A549 (cell line): ENCODE measurements around the gene LMNA. TPM values are rescaled to one million over a fixed set of nuclear protein-coding genes. Genes with fewer than 3 reads are reported as not detected.

Experiments used
- ATAC-seq, 2 experiments: fragments of 200-7000 bp in 1 of 2; fragments of >200 bp in 1 of 2; cut with Nextera tagmentation in 1 of 2; cut with Tn5 transposase in 1 of 2; 3 replicates each; pipeline versions ENCODE4 v1.8.0 to v1.9.1; 2018 to 2020; ENCODE audit warnings: mild to moderate bottlenecking in 1 of 2, moderate library complexity in 1 of 2
- CTCF ChIA-PET: fragments of 300-600 bp; sonication (Branson Sonifier 250); formaldehyde crosslinking; extraction: SDS; loops from one replicate; lab custom pipeline; 2021; ENCODE audit warnings: antibody characterized with exemption, inconsistent platforms; lab: Yijun Ruan, JAX
- POLR2A ChIA-PET: fragments of 350-600 bp; formaldehyde crosslinking; extraction: SDS; loops from one replicate; lab custom pipeline; 2021; ENCODE audit warnings: antibody characterized with exemption, inconsistent platforms; lab: Yijun Ruan, JAX
- DNase-seq, 2 experiments: peaks; one replicate each; pipeline versions ENCODE4 v3.0.0 to v3.0.0-alpha.2; 2011 to 2016; ENCODE audit warnings: low read depth in 1 of 2, low spot score in 1 of 2
- FAIRE-seq: peaks from 2 replicates; lab custom pipeline; 2011; peaks lifted over from hg19 to GRCh38; lab: Jason Lieb, UNC
- H3K27ac ChIP-seq, 2 experiments: fragments of >200 bp; sonication (Bioruptor Twin); formaldehyde crosslinking; 3 replicates each; pipeline ENCODE4 v1.5.1; 2016 to 2017
- H3K4me1 ChIP-seq: fragments of >200 bp; sonication (Bioruptor Twin); formaldehyde crosslinking; 3 replicates; pipeline ENCODE4 v1.6.1; 2016
- H3K4me2 ChIP-seq: fragments of >200 bp; sonication (Bioruptor Twin); formaldehyde crosslinking; 3 replicates; pipeline ENCODE4 v1.6.1; 2016
- H3K4me3 ChIP-seq: fragments of >200 bp; sonication (Bioruptor Twin); formaldehyde crosslinking; 3 replicates; pipeline ENCODE4 v1.5.1; 2016
- H3K9me3 ChIP-seq: fragments of >200 bp; sonication (Bioruptor Twin); formaldehyde crosslinking; 3 replicates; pipeline ENCODE4 v1.6.1; 2016
- CEBPB ChIP-seq, 2 experiments: fragments of >200 bp in 1 of 2; sonication (Bioruptor Twin) in 1 of 2; formaldehyde crosslinking in 1 of 2; IDR thresholded peaks; 2 replicates each; pipeline ENCODE4 v1.6.1; 2012 to 2016
- CHD2 ChIP-seq: fragments of 150-350 bp; IDR thresholded peaks from 2 replicates; pipeline ENCODE4 v1.6.1; 2014; ENCODE audit warnings: low read length; ENCODE audit not compliant: partially characterized antibody
- EHMT2 ChIP-seq: fragments of 200-600 bp; sonication (generic); IDR thresholded peaks from 2 replicates; pipeline ENCODE4 v1.6.1; 2016; ENCODE audit warnings: antibody characterized with exemption, low read depth, mild to moderate bottlenecking, moderate library complexity
- FOSB ChIP-seq: fragments of 250-450 bp; sonication (Bioruptor Pico); IDR thresholded peaks from 2 replicates; pipeline ENCODE4 v1.5.0; 2020; ENCODE audit warnings: mild to moderate bottlenecking, moderate library complexity
- FOSL2 ChIP-seq, 2 experiments: fragments of 450-650 bp in 1 of 2; fragments of >200 bp in 1 of 2; sonication (Bioruptor Twin) in 1 of 2; formaldehyde crosslinking; IDR thresholded peaks; 2 replicates each; pipeline versions ENCODE4 v1.5.0 to v1.6.1; 2016 to 2020; ENCODE audit warnings: mild to moderate bottlenecking in 1 of 2, moderate library complexity in 1 of 2
- HDAC2 ChIP-seq: fragments of 200-600 bp; sonication (generic); IDR thresholded peaks from 2 replicates; pipeline ENCODE4 v1.6.1; 2016
- JUNB ChIP-seq: fragments of >200 bp; sonication (Bioruptor Twin); formaldehyde crosslinking; IDR thresholded peaks from 2 replicates; pipeline ENCODE4 v1.6.1; 2016
- KDM5A ChIP-seq: fragments of 200-600 bp; sonication (generic); IDR thresholded peaks from 2 replicates; pipeline ENCODE4 v1.6.1; 2016; ENCODE audit warnings: antibody characterized with exemption, mild to moderate bottlenecking
- MAFK ChIP-seq: fragments of 450-650 bp; IDR thresholded peaks from 2 replicates; pipeline ENCODE4 v1.6.1; 2014; ENCODE audit not compliant: partially characterized antibody
- MYC ChIP-seq: IDR thresholded peaks from 2 replicates; pipeline ENCODE4 v1.6.1; 2012; ENCODE audit warnings: mild to moderate bottlenecking, inconsistent platforms, low read length, improper control_type of control experiment, borderline replicate concordance
- NPAS2 ChIP-seq: fragments of 250-450 bp; sonication (Bioruptor Pico); IDR thresholded peaks from 2 replicates; pipeline ENCODE4 v1.8.0; 2022; ENCODE audit warnings: mild to moderate bottlenecking, moderate library complexity, borderline replicate concordance
- NR3C1 ChIP-seq: fragments of >200 bp; sonication (Bioruptor Twin); formaldehyde crosslinking; IDR thresholded peaks from 3 replicates; pipeline ENCODE4 v1.6.1; 2017
- PHF8 ChIP-seq: fragments of 200-600 bp; sonication (generic); IDR thresholded peaks from 2 replicates; pipeline ENCODE4 v1.6.1; 2016; ENCODE audit warnings: low read depth, mild to moderate bottlenecking, antibody characterized with exemption, moderate library complexity, borderline replicate concordance
- POLR2AphosphoS2 ChIP-seq: conservative IDR thresholded peaks from 2 replicates; pipeline ENCODE4 v1.6.1; 2012; ENCODE audit warnings: low read length, improper control_type of control experiment, inconsistent platforms
- RCOR1 ChIP-seq: fragments of 150-350 bp; IDR thresholded peaks from 2 replicates; pipeline ENCODE4 v1.6.1; 2014; ENCODE audit warnings: antibody characterized with exemption, low read length, low read depth
- RNF2 ChIP-seq: fragments of 200-600 bp; sonication (generic); IDR thresholded peaks from 2 replicates; pipeline ENCODE4 v1.6.1; 2016; ENCODE audit warnings: low read depth, mild to moderate bottlenecking, antibody characterized with exemption, moderate library complexity, borderline replicate concordance
- SREBF2 ChIP-seq: fragments of 450-650 bp; IDR thresholded peaks from 2 replicates; pipeline ENCODE4 v1.6.1; 2014; ENCODE audit warnings: mild to moderate bottlenecking, moderate library complexity
- WGBS: methylation state at CpG from one replicate; pipeline ENCODE4 v1.1.6; 2017; ENCODE audit errors: missing lambda C conversion rate; 5-methylcytosine and 5-hydroxymethylcytosine counted together
- polyA plus RNA-seq, 4 experiments: library from polyadenylated mRNA; depleted of rRNA in 3 of 4; stranded (reverse); fragments of >200 nt; fragmentation: RNase III in 1 of 4; extraction: RNeasy Plus Mini Kit Qiagen cat#74134 plus additional on column Dnase treatment in 1 of 4; gene quantifications; 2 replicates in 3 of 4; 3 replicates in 1 of 4; pipeline ENCODE4 v1.2.3, GENCODE V29; 2011 to 2017
- TF ChIP-seq, protein P1 (sequence below): fragments of >200 bp; sonication (Bioruptor Twin); formaldehyde crosslinking; IDR thresholded peaks from 2 replicates; pipeline ENCODE4 v1.6.1; 2016
- TF ChIP-seq, protein P2 (sequence below): fragments of 200-600 bp; sonication (generic); IDR thresholded peaks from 2 replicates; pipeline ENCODE4 v1.6.1; 2016; ENCODE audit warnings: antibody characterized with exemption, mild to moderate bottlenecking, moderate library complexity
- TF ChIP-seq, protein P3 (sequence below): fragments of 150-350 bp; IDR thresholded peaks from 2 replicates; pipeline ENCODE4 v1.6.1; 2014; ENCODE audit warnings: low read depth, mild to moderate bottlenecking, low read length

The LMNA gene
- polyA plus RNA-seq, 2 of the 4 experiments (the other 2 are of a cell fraction), result 214 to 286 TPM

DNA sequence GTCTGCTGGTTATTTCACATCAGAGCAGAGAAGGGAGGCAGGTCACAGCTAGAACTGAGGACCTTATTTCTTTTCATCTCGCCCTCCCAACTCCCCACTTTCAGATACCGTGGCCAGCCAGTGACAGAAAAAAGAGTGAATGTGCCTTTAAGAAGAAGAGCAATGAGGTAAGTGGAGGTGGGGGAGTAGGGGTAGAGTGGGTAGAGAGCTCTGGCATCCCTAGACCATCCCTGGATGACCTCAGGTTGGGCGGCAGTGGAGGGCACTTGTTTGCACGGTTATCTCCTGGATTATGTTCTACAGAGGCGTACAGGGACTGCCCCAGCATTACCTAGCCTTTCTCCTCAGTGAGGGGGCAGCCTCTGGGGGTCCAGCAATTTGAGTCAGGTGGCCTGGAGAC, 43.5 kb downstream of the LMNA start (continued):
- TF ChIP-seq RNF2 (no peak), POLR2AphosphoS2 (no peak)

DNA sequence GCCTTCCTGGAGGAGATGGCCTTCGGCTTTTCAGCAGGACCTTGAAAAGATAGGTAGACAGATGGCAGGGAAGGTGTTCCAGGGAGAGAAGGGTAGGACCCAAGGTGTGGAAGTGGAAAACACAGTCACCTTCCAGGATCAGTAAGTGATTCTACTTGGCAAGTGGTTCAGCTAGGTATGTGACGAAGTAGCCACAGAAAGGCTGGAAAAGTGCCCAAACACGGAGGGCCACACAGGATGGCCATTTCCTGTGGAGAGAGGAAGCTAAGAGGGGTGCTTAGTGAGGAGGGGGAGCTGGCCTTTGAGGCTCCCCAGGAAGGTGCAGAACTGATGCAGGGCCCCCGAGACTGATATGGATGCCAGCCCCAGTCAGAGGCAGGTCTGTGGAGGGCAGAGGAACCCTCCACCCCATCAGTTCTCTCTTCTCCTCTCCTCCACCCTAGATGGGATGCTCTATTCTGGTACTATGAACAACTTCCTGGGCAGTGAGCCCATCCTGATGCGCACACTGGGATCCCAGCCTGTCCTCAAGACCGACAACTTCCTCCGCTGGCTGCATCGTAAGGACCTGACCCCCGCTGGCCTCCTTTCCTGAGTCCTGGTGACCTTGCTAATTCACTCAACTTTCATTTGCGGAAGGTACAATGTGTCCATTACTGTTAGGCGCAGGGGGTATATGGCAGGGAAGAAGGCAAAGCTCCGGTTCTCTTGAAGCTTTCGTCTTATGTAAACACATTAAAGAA, 45.7 kb downstream of the LMNA start:
- ChIA-PET POLR2A (no interaction called here), CTCF (interaction anchor here (1.0 to 54.8 kb wide), 8 partner anchors 12 to 94 kb away, joined by 3 to 2239 read pairs (median 6); partner anchors contain the start of gene MEX3A)
- DNase-seq (no peak), ATAC-seq (no peak), FAIRE-seq (no peak)
- TF ChIP-seq FOSB (CRISPR knock-in tag) (no peak), JUNB (no peak), HDAC2 (no peak), KDM5A (no peak)
- Histone ChIP-seq H3K9me3 (no peaks in the 10 kb centered on the region; the same call in 2 of the 3 replicates), H3K27ac (no peak overlapping the region), H3K4me2 (no peak overlapping the region), H3K4me1 (no peaks in the 10 kb centered on the region), H3K4me3 (no peak overlapping the region)
- 90% methylated on average over 13 of the region's 13 CpGs for WGBS

DNA sequence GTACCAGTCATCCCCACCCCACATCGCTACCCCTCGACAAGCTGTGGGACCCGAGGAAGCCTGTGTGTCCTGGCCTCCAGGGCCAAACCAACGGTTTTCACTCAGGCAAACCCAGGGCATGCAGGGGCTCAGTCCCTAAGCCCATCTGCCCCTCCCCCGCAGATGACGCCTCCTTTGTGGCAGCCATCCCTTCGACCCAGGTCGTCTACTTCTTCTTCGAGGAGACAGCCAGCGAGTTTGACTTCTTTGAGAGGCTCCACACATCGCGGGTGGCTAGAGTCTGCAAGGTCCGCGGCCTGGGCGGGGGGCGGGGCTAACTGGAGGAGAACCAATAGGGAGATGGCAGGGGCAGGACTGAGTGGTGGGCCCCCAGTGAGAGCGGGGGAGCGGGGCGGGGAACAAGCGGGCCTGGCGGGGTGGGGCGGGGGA, 46.2 kb downstream of the LMNA start:
- FAIRE-seq (no peak), DNase-seq (no peak), ATAC-seq (no peak)
- ChIA-PET CTCF (interaction anchor here (0.8 to 54.8 kb wide), 9 partner anchors 12 to 175 kb away, joined by 3 to 2239 read pairs (median 6); partner anchors contain the start of gene MEX3A), POLR2A (no interaction called here)
- H3K4me2 ChIP-seq, result no peak overlapping the region
- TF ChIP-seq, protein P1, sequence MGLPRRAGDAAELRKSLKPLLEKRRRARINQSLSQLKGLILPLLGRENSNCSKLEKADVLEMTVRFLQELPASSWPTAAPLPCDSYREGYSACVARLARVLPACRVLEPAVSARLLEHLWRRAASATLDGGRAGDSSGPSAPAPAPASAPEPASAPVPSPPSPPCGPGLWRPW, result no peak
- TF ChIP-seq SREBF2, result no peak
- no peak for TF ChIP-seq CHD2
- H3K27ac ChIP-seq, result no peak overlapping the region
- H3K4me3 ChIP-seq, result no peak overlapping the region
- 69% methylated on average over 12 of the region's 22 CpGs for WGBS
- no peaks in the 10 kb centered on the region for H3K4me1 ChIP-seq
- H3K9me3 ChIP-seq, result peaks cover 4% of the 10 kb centered on the region; the same call in 1 of the 3 replicates

DNA sequence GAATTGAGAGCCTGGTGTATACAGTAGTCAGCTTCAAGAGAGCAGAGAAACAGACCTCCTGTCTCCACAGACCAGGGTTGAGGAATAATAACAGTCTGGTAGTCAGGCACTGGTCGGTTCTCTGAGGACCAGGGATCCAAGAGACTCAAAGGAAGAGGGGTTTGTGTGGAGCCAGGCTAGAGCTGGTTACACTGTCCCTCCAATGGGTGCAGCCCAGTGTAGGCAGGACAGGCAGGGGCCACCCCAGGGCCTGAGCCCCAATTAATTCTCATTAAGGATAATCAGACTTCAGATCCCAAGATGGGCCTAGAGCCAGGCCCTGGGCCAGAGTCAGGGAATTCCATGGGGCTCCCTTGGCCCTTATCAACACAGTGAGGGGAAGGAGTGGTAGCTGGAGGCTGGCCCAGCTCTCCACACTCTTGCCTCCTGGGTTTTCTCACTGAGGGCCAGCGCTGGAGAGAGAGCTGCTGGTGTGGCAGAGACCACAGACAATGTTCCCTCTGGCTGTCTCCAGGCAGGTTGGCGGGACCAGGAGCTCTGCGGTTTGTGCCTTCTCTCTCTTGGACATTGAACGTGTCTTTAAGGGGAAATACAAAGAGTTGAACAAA, 48.0 kb downstream of the LMNA start:
- POLR2A ChIA-PET, result no interaction called here
- peak; percentile 37 to 41; a peak in 3 of 6 replicates for ATAC-seq

More for the DNA sequence above, 48.0 kb downstream of the LMNA start:
- Histone ChIP-seq H3K4me2 (no peak overlapping the region), H3K4me3 (no peak overlapping the region), H3K4me1 (no peaks in the 10 kb centered on the region), H3K9me3 (peaks cover 5% of the 10 kb centered on the region; the same call in 1 of the 3 replicates), H3K27ac (no peak overlapping the region)
- WGBS, result 72% methylated on average over 5 of the region's 5 CpGs
- CTCF ChIA-PET, result interaction anchor here (7.1 to 54.8 kb wide), 2 partner anchors 63 to 67 kb away, joined by 40 to 2239 read pairs; partner anchors contain the start of gene MEX3A
- FAIRE-seq, result no peak
- TF ChIP-seq EHMT2 (no peak), FOSB (CRISPR knock-in tag) (no peak), NR3C1 (no peak), PHF8 (no peak), CEBPB (IDR thresholded peaks at IDR 0.05) (no peak), MAFK (no peak), NPAS2 (CRISPR knock-in tag) (no peak), HDAC2 (no peak), RCOR1 (no peak), MYC (no peak), FOSL2 (IDR thresholded peaks at IDR 0.05) (no peak), FOSL2 (CRISPR knock-in tag; IDR thresholded peaks at IDR 0.05) (no peak)
- TF ChIP-seq, protein P2, sequence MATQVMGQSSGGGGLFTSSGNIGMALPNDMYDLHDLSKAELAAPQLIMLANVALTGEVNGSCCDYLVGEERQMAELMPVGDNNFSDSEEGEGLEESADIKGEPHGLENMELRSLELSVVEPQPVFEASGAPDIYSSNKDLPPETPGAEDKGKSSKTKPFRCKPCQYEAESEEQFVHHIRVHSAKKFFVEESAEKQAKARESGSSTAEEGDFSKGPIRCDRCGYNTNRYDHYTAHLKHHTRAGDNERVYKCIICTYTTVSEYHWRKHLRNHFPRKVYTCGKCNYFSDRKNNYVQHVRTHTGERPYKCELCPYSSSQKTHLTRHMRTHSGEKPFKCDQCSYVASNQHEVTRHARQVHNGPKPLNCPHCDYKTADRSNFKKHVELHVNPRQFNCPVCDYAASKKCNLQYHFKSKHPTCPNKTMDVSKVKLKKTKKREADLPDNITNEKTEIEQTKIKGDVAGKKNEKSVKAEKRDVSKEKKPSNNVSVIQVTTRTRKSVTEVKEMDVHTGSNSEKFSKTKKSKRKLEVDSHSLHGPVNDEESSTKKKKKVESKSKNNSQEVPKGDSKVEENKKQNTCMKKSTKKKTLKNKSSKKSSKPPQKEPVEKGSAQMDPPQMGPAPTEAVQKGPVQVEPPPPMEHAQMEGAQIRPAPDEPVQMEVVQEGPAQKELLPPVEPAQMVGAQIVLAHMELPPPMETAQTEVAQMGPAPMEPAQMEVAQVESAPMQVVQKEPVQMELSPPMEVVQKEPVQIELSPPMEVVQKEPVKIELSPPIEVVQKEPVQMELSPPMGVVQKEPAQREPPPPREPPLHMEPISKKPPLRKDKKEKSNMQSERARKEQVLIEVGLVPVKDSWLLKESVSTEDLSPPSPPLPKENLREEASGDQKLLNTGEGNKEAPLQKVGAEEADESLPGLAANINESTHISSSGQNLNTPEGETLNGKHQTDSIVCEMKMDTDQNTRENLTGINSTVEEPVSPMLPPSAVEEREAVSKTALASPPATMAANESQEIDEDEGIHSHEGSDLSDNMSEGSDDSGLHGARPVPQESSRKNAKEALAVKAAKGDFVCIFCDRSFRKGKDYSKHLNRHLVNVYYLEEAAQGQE, result no peak
- TF ChIP-seq, protein P3, sequence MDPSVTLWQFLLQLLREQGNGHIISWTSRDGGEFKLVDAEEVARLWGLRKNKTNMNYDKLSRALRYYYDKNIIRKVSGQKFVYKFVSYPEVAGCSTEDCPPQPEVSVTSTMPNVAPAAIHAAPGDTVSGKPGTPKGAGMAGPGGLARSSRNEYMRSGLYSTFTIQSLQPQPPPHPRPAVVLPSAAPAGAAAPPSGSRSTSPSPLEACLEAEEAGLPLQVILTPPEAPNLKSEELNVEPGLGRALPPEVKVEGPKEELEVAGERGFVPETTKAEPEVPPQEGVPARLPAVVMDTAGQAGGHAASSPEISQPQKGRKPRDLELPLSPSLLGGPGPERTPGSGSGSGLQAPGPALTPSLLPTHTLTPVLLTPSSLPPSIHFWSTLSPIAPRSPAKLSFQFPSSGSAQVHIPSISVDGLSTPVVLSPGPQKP, result no peak
- DNase-seq, result no peak
